Thoracic aorta (tissue), 2 donors: Measurements from ENCODE around the gene CDCA7L. TPM values are rescaled to one million over a fixed set of nuclear protein-coding genes. Genes with fewer than 3 reads are reported as not detected.
"Not testable (repeated sequence)": the region's sequence is repeated elsewhere in the genome, so short reads cannot be mapped to it uniquely, and the experiment has no call there.

Source experiments
- ATAC-seq: fragments of 150-250 bp; one replicate; pipeline ENCODE4 v1.8.0; 2017; ENCODE audit warnings: low read depth; ENCODE audit not compliant: insufficient number of reproducible peaks, low FRiP score
- DNase-seq: peaks from one replicate; pipeline ENCODE4 v3.0.0-alpha.2; 2020; ENCODE audit warnings: low spot score
- H3K27ac ChIP-seq, 2 donors: fragments of 200-600 bp; sonication (generic); 1 replicate in 1 of 2; 2 replicates in 1 of 2; pipeline ENCODE4 v1.5.1; 2016; ENCODE audit warnings: mild to moderate bottlenecking in 2 of 2, moderate library complexity in 2 of 2
- H3K27me3 ChIP-seq: fragments of 200-600 bp; sonication (generic); replicated peaks from 2 replicates; pipeline ENCODE4 v1.6.0; 2016; ENCODE audit warnings: mild to moderate bottlenecking; ENCODE audit not compliant: insufficient read depth
- H3K36me3 ChIP-seq: fragments of 200-600 bp; sonication (generic); one replicate; pipeline ENCODE4 v1.5.1; 2016
- H3K4me1 ChIP-seq, 2 donors: fragments of 200-600 bp; sonication (generic); 1 replicate in 1 of 2; 2 replicates in 1 of 2; pipeline versions ENCODE4 v1.5.1 to v1.6.0; 2016; ENCODE audit warnings: low read depth in 2 of 2, mild to moderate bottlenecking in 1 of 2; ENCODE audit not compliant: control insufficient read depth in 1 of 2
- H3K4me3 ChIP-seq: fragments of 200-600 bp; sonication (generic); 2 replicates; pipeline ENCODE4 v1.5.1; 2016; ENCODE audit warnings: mild to moderate bottlenecking
- H3K9me3 ChIP-seq: fragments of 200-600 bp; sonication (generic); 2 replicates; pipeline ENCODE4 v1.5.1; 2016
- CTCF ChIP-seq: fragments of 200-600 bp; sonication (generic); IDR thresholded peaks from one replicate; pipeline ENCODE4 v1.5.1; 2019; ENCODE audit warnings: antibody characterized with exemption
- total RNA-seq, 2 donors: library from RNA; depleted of rRNA; stranded (reverse); fragments of >200 nt; gene quantifications; one replicate each; pipeline versions ENCODE4 v1.1.0 to v1.2.3, GENCODE V29; 2016

Gene CDCA7L
- total RNA-seq, 2 donors from 2014 or later, result 2.5 to 13.9 TPM

DNA sequence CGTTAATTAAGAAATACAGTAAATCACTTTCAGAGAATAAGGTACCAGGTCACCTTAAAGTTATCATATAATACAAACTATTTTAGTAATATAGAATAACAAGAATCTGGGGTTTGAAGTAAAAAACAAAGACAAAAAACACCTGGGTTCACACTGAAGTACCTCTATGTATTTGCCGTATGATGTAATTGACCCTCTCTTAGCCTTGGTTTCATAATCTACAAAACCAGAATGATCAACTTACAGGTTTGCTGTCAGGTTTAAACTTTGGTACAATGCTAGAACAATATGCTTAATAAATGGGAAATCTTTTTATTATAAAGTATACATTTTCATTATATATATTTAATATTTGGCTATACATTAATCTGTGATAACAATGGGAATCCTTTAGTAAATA, 58.3 kb downstream of the CDCA7L start:
- Histone ChIP-seq H3K4me3 (no peak overlapping the region), H3K27me3 (no peaks in the 10 kb centered on the region), H3K4me1 (no peaks in the 10 kb centered on the region), H3K9me3 (no peaks in the 10 kb centered on the region), H3K36me3 (no peaks in the 10 kb centered on the region), H3K27ac (no peak overlapping the region)
- ATAC-seq (no peak), DNase-seq (no peak)
- TF ChIP-seq CTCF, result no peak

DNA sequence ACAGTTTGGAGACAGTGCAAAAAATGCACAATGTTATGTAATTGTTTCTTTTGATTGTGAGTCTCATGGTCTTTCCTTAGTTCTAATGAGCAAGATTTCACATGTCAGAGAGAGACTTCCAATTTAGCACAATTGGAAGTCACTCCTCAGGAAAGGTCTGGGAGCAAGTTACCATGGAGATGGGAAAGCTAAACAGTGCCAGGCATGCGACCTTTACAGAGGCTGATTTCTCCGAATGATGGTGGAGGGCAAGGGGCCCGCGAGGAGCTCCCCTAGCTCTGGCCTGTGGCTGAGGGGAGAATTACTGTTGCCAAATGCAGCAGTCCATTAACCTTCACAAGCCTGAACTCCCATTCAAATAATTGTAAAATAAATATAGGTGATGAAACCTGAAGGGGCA, 59.3 kb downstream of the CDCA7L start:
- Histone ChIP-seq H3K36me3 (no peaks in the 10 kb centered on the region), H3K27me3 (no peaks in the 10 kb centered on the region), H3K9me3 (no peaks in the 10 kb centered on the region), H3K4me3 (no peak overlapping the region), H3K4me1 (no peaks in the 10 kb centered on the region), H3K27ac (no peak overlapping the region)
- no peak for TF ChIP-seq CTCF
- ATAC-seq (no peak), DNase-seq (no peak)

DNA sequence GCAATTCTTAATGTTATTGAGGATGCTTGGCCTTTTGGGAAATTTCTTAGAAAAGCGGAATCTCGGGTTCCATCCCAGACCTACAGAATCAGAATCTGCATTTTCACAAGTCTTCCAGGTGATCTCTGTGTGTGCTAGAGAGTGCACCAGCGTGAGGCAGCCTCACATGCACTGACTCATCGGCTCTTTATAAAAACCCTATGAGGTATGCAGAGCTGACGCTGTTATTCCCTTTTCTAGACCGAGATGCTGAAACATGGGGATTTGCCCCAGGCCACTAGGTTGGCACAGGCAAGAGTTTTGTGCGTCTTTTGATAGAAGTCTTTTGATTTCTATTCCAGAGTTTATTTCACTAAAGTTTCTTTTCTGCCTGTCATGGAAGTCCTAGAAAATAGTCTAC, 61.2 kb downstream of the CDCA7L start:
- Histone ChIP-seq H3K36me3 (no peaks in the 10 kb centered on the region), H3K27ac (no peak overlapping the region), H3K9me3 (no peaks in the 10 kb centered on the region), H3K4me3 (no peak overlapping the region), H3K4me1 (no peaks in the 10 kb centered on the region), H3K27me3 (no peaks in the 10 kb centered on the region)
- DNase-seq (no peak), ATAC-seq (no peak)
- no peak for TF ChIP-seq CTCF

GRCh38 chr7:21883501-21883900, 62.2 kb downstream of the CDCA7L start:
- H3K27me3 ChIP-seq, H3K36me3 ChIP-seq, ATAC-seq, H3K27ac ChIP-seq, H3K4me1 ChIP-seq, DNase-seq, H3K9me3 ChIP-seq, H3K4me3 ChIP-seq: not testable (repeated sequence)

DNA sequence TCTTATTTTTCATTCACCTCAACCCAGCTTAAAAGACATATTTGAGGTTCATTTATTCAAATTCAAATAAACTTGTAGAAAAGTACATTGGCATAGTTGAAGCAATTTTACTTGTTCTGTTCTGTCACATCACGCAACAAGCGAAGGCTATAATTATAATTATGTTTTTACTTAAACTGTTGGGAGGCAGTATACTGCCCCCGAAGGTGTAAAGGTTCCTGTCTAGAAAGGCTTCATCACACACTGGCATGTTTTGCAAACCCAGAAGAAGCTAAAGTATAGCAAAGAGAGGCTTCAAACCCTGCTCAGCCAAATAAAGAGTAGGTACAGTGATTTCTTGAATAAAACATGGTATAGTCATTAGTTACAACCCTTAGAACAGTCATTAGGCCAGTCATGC, 62.6 kb downstream of the CDCA7L start:
- no peak for TF ChIP-seq CTCF
- no peaks in the 10 kb centered on the region for H3K36me3 ChIP-seq
- no peaks in the 10 kb centered on the region for H3K27me3 ChIP-seq
- no peak for DNase-seq
- H3K4me3 ChIP-seq, result no peak overlapping the region
- no peak for ATAC-seq
- H3K9me3 ChIP-seq, result no peaks in the 10 kb centered on the region
- H3K27ac ChIP-seq, result no peak overlapping the region
- H3K4me1 ChIP-seq, result no peaks in the 10 kb centered on the region

GRCh38 chr7:21869785-21870402, 75.8 kb downstream of the CDCA7L start:
- no peak for DNase-seq
- no peaks in the 10 kb centered on the region for H3K36me3 ChIP-seq
- H3K4me3 ChIP-seq, result no peak overlapping the region
- no peaks in the 10 kb centered on the region for H3K4me1 ChIP-seq
- ATAC-seq, result no peak
- H3K27ac ChIP-seq, result no peak overlapping the region
- TF ChIP-seq CTCF, result no peak
- H3K9me3 ChIP-seq, result no peaks in the 10 kb centered on the region
- H3K27me3 ChIP-seq, result no peaks in the 10 kb centered on the region
